GM03348 (cell line): ENCODE measurements around the gene ERICH6B.
A peak's percentile ranks its signal among the peaks of the same experiment; 100 is the strongest.

ENCODE experiments used
- DNase-seq: peaks from one replicate; pipeline ENCODE4 v3.0.0; 2012; ENCODE audit warnings: low spot score

ERICH6B gene

GRCh38 chr13:45601680-45602079, 13.9 kb downstream of the ERICH6B start:
- no peak for DNase-seq

GRCh38 chr13:45598597-45598996, 16.9 kb downstream of the ERICH6B start:
- no peak for DNase-seq

GRCh38 chr13:45596800-45597475, 18.6 kb downstream of the ERICH6B start:
- DNase-seq, result no peak

GRCh38 chr13:45595965-45596364, 19.6 kb downstream of the ERICH6B start:
- no peak for DNase-seq

- DNase-seq, result no peak
These were observed 20.8 kb downstream of the ERICH6B start for GRCh38 chr13:45594764-45595163.

GRCh38 chr13:45594227-45594626, 21.3 kb downstream of the ERICH6B start:
- no peak for DNase-seq

- DNase-seq, result no peak
These were observed 22.8 kb downstream of the ERICH6B start for GRCh38 chr13:45592758-45593157.

GRCh38 chr13:45590066-45590465, 25.5 kb downstream of the ERICH6B start:
- DNase-seq, result no peak

GRCh38 chr13:45587897-45588296, 27.6 kb downstream of the ERICH6B start:
- DNase-seq, result no peak

- DNase-seq, result no peak
These were observed 30.7 kb downstream of the ERICH6B start for GRCh38 chr13:45584816-45585215.

GRCh38 chr13:45582408-45583076, 33.0 kb downstream of the ERICH6B start:
- no peak for DNase-seq

GRCh38 chr13:45576466-45576865, 39.1 kb downstream of the ERICH6B start:
- no peak for DNase-seq

- no peak for DNase-seq
These were observed 39.7 kb downstream of the ERICH6B start for GRCh38 chr13:45575830-45576180.

- DNase-seq, result no peak
These were observed 40.3 kb downstream of the ERICH6B start for GRCh38 chr13:45575146-45575829.

GRCh38 chr13:45565331-45565730, 50.2 kb downstream of the ERICH6B start:
- no peak for DNase-seq

GRCh38 chr13:45564133-45564776, 51.3 kb downstream of the ERICH6B start:
- peak; percentile 37 for DNase-seq

GRCh38 chr13:45554604-45555109, 60.9 kb downstream of the ERICH6B start:
- no peak for DNase-seq

GRCh38 chr13:45548281-45548680, 67.3 kb downstream of the ERICH6B start:
- DNase-seq, result no peak

- DNase-seq, result no peak
These were observed 69.2 kb downstream of the ERICH6B start for GRCh38 chr13:45546410-45546765.

- no peak for DNase-seq
These were observed 69.7 kb downstream of the ERICH6B start for GRCh38 chr13:45545686-45546409.

GRCh38 chr13:45544520-45544919, 71.0 kb downstream of the ERICH6B start:
- no peak for DNase-seq

- no peak for DNase-seq
These were observed 72.7 kb downstream of the ERICH6B start for GRCh38 chr13:45542878-45543277.
